ENCODE measurements around the gene CPPED1.

Gene CPPED1

DNA sequence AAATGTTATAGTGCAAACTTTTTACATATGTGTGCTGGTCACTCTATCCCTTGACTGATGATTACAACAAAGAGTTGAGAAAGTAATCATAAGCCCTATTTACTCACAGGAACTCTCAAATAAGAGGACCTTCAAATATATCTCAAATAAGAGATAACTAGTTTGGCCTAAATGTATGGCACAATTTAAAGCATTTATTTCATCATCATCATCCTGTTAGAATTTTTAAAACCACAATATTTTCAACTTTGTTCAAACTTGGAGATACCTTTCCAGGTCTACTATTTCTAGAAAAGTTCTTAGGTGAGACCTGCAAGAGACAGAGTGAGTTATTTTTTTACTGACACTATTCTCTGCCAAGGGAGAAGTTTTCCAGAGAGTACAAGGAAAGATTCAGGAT is 5.5 kb downstream of the CPPED1 start:
- no peak overlapping the region for H3K27ac ChIP-seq

DNA sequence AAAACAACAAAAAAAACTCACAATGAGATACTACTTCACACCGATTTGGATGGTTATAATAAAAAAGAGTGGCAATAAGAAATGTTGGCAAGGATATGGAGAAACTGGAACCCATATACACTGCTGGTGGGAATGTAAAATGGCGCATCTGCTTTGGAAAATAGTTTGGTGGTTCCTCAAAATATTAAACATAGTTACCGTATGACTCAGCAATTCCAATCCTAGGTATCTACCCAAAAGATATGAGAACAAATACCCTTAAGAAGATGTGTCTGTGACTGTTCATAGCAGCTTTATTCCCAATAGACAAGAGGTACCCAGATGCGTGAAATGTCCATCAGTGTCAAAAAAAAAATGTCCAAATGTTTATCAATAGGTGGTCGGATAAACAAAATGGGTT is 7.2 kb downstream of the CPPED1 start:
- Histone ChIP-seq H3K27me3 (ENCODE audit: control insufficient read depth, insufficient read depth, low read length) (no peaks in the 10 kb centered on the region), H3K4me3 (ENCODE audit: low read depth, low read length) (no peak overlapping the region), H2AFZ (no peak overlapping the region), H3K9ac (no peak overlapping the region), H3K4me1 (no peaks in the 10 kb centered on the region), H3K4me2 (ENCODE audit: low read length) (no peak overlapping the region), H3K27ac (no peak overlapping the region), H3K79me2 (peaks cover 5% of the 10 kb centered on the region), H3K36me3 (ENCODE audit: control insufficient read depth, insufficient read depth, low read length) (no peaks in the 10 kb centered on the region), H3K9me3 (ENCODE audit: control insufficient read depth, low read length) (no peaks in the 10 kb centered on the region)
- TF ChIP-seq, protein P1, sequence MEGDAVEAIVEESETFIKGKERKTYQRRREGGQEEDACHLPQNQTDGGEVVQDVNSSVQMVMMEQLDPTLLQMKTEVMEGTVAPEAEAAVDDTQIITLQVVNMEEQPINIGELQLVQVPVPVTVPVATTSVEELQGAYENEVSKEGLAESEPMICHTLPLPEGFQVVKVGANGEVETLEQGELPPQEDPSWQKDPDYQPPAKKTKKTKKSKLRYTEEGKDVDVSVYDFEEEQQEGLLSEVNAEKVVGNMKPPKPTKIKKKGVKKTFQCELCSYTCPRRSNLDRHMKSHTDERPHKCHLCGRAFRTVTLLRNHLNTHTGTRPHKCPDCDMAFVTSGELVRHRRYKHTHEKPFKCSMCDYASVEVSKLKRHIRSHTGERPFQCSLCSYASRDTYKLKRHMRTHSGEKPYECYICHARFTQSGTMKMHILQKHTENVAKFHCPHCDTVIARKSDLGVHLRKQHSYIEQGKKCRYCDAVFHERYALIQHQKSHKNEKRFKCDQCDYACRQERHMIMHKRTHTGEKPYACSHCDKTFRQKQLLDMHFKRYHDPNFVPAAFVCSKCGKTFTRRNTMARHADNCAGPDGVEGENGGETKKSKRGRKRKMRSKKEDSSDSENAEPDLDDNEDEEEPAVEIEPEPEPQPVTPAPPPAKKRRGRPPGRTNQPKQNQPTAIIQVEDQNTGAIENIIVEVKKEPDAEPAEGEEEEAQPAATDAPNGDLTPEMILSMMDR (IDR thresholded peaks at IDR 0.05) = no peak

More for the DNA sequence above, 5.5 kb downstream of the CPPED1 start:
- Histone ChIP-seq H3K4me1 (peaks cover 6% of the 10 kb centered on the region), H3K9me3 (ENCODE audit: control insufficient read depth, low read length) (no peaks in the 10 kb centered on the region), H2AFZ (no peak overlapping the region), H3K36me3 (ENCODE audit: control insufficient read depth, insufficient read depth, low read length) (no peaks in the 10 kb centered on the region), H3K79me2 (no peaks in the 10 kb centered on the region), H3K4me3 (ENCODE audit: low read depth, low read length) (no peak overlapping the region), H3K27me3 (ENCODE audit: control insufficient read depth, insufficient read depth, low read length) (no peaks in the 10 kb centered on the region), H3K9ac (no peak overlapping the region), H3K4me2 (ENCODE audit: low read length) (no peak overlapping the region)
- TF ChIP-seq, protein P1 (IDR thresholded peaks at IDR 0.05) = no peak

DNA sequence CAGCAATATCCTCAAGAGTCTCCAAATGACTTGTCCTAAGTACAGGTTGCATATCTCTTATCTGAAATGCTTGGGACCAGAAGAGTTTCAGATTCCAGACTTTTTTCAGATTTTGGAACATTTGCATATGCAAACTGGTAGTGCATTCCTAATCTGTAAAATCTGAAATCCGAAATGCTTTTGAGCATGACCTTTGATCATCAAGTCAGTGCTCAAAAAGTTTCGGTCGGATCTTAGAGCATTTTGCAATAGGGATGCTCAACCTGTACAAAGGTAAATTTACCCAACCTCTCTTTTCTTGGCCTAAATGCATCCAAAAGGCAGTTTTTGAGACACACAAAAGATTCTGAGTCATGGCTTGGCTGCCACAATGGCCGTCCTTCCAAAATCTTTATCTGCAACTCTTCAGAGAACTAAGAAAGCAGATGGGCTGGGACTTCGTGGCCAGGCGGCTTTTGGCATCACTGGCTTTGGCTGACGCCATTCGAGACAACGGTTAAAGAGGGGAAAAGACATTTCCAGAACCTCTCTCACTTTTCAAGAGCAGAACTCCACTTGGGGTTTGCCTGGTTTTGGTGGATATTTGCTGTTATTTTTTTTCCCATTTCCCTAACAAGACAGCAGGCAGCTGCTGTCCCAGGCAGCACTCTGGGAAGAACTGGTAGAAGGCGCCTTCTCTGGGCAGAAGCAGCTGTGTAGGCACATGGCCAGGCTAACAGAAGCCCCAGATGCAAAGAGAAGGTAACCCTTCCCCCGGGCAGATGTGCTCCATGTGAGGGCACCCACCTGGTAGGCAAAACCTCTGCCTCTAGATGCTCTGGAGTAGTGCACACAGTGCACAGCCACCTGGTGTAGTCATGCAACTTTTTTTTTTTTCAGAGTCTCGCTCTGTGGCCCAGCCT is 8.9 kb downstream of the CPPED1 start:
- Histone ChIP-seq H3K9me3 (ENCODE audit: control insufficient read depth, low read length) (no peaks in the 10 kb centered on the region), H3K4me1 (no peaks in the 10 kb centered on the region), H2AFZ (no peak overlapping the region), H3K9ac (no peak overlapping the region), H3K79me2 (peaks cover 5% of the 10 kb centered on the region), H3K27me3 (ENCODE audit: control insufficient read depth, insufficient read depth, low read length) (no peaks in the 10 kb centered on the region), H3K27ac (no peak overlapping the region), H3K4me2 (ENCODE audit: low read length) (no peak overlapping the region), H3K4me3 (ENCODE audit: low read depth, low read length) (no peak overlapping the region), H3K36me3 (ENCODE audit: control insufficient read depth, insufficient read depth, low read length) (no peaks in the 10 kb centered on the region)
- TF ChIP-seq, protein P1 (IDR thresholded peaks at IDR 0.05) = no peak

DNA sequence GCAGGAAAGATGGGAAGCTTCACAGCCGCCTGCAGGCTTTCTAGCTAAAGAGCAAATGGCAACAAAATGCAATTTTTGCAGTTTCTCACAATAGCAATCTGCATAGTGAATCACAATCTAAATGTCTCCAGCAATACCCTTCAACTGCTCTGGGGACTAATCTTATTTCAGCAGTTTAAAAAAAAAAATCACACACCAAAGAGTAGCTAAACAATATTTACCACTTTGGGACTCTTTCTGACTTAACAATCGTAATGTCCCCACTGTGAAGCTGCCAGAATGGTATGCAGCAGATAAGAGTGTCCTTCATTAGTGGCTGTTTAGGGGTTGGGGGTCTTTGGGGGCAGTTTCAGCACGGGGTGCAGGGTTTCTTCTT is 9.8 kb downstream of the CPPED1 start:
- Histone ChIP-seq H3K27me3 (ENCODE audit: control insufficient read depth, insufficient read depth, low read length) (no peaks in the 10 kb centered on the region), H3K27ac (no peak overlapping the region), H2AFZ (no peak overlapping the region), H3K4me1 (no peaks in the 10 kb centered on the region), H3K79me2 (peaks cover 5% of the 10 kb centered on the region), H3K9me3 (ENCODE audit: control insufficient read depth, low read length) (no peaks in the 10 kb centered on the region), H3K4me2 (ENCODE audit: low read length) (no peak overlapping the region), H3K4me3 (ENCODE audit: low read depth, low read length) (no peak overlapping the region), H3K9ac (no peak overlapping the region), H3K36me3 (ENCODE audit: control insufficient read depth, insufficient read depth, low read length) (no peaks in the 10 kb centered on the region)
- TF ChIP-seq, protein P1 (IDR thresholded peaks at IDR 0.05) = no peak
